Fibroblast of skin of scalp (primary cell): Measurements from ENCODE around the gene ARHGAP11B.
A peak's percentile ranks its signal among the peaks of the same experiment; 100 is the strongest.
"Not testable (repeated sequence)": the region's sequence is repeated elsewhere in the genome, so short reads cannot be mapped to it uniquely, and the experiment has no call there.

Experiments used
- DNase-seq: peaks from one replicate; pipeline ENCODE4 v3.0.0-alpha.2; 2013

Gene ARHGAP11B

DNA sequence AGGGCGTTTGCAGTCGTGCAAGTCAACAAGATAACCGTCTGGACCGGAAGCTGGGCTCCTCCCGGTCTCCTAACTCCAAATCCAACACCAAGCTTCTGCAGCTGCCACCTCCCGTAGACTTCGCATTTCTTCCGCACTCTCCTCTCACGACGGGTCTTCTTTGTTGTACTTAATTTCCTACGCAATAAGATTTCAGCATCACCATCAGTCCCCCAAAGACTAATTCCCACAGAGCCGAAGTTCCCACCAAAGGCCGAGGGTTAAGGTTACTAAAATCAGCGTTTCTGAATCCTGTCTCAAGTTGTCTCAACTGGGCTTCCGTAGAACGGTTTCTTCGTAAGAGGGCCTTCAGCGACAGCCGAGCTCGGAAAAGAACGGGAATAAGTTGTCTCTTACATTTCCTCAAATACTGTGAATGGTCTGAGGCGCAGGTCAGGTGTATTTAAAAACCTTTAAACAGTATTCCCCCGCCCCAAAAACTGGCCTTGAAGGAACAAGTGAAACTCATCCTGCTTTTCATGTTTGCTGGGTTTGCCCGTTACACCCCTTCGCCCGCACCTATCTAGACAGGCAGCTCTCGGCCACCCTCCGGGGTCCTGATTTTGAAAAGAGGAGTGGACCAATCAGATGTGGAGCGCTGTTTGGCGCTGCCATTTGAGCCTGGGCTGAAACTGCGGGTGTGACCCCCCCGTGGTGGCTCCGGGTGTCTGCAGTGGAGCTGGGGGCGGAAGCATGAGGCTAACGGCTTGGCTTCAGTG lies at the start of gene ARHGAP11B:
Gene ARHGAP11B, plus strand, starts transcription at position 693 of the 758 bp plus-strand sequence.
- peak; percentile 98 for DNase-seq

DNA sequence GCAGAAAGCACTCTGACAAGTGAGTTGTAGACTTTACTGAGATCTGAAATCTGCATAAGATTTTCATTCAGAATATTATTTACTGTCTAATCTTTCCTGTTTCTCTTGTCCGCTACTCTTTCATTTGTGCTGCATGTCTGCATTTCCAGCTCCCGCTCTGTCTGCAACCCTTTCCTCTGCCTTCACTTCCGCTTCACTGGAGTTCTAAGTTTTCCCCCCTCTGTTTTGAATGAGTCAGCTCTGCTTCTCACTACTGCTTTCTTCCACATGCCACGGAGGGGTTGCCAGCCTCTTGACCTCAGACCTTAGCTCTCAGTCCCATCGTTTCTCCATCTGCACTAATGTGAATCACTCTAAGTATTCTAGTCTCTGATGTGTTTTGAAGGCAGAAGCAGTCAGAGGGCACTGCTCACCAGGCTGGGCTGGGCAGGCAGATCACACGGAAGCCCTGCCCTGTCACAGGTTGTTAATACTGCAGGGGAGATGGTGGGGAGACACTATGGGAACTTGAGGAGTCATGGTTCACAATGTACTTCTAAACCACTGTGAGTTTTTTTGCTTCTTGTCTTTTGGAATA lies 46.4 kb upstream of the ARHGAP11B start:
- DNase-seq: not testable (repeated sequence)

DNA sequence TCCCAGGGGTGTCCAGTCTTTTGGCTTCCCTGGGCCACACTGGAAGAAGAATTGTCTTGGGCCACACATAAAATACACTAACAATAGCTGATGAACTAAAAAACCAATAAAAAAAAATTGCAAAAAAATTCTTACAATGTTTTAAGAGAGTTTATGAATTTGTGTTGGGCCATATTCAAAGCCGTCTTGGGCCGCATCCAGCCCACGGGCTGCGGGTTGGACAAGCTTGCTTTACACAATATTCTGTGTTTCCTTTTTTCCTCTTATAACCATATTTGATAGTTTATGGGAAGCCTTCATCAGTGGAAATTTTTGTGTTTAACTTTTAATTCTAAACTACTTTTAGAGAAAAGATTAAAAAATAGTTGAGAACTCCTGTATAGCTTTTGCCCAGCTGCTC lies 45.2 kb upstream of the ARHGAP11B start:
- not testable (repeated sequence) for DNase-seq

DNA sequence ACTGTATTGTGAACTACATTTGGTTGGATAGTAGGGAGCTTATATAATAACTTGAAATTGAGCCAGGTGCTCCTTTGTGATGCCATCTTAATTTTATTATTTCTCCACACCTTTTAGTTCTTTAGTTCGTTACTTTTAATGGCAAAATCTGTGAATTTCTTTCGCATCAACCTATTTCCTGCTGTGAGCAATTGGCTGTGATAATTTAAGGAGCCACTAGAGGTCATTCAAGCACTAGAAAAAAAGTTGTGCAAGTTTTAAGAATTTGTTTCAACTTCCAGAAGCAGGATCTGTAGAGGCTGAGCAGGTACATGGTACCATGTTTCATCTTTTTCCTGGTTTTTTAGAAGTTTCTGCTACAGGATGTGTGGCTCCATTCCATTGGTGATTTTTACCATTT lies 27.0 kb upstream of the ARHGAP11B start:
- not testable (repeated sequence) for DNase-seq

DNA sequence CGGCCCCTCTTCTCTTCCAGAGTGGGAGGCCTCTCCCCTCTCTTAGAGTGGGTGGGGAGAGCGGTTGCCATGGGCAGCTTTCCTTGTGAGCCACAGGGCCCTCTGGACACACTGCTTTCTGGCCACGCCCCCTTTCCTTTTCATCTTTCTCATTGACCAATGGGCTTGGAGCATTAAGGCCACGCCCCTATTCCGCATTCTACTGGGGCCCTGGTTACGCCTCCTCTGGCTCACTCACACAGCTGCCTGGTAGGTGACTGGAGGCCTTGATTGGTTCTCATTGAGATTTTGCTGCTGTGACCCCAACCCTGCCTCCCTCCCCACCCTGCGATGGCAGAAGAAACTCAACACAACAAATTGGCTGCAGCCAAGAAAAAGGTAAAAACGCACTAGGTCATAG lies 22.1 kb upstream of the ARHGAP11B start, which contains the start of gene GOLGA8H:
Gene GOLGA8H, plus strand, starts transcription at position 233 of the 400 bp plus-strand sequence. Its CDS starts 98 bp downstream, at position 331.
- DNase-seq: not testable (repeated sequence)

DNA sequence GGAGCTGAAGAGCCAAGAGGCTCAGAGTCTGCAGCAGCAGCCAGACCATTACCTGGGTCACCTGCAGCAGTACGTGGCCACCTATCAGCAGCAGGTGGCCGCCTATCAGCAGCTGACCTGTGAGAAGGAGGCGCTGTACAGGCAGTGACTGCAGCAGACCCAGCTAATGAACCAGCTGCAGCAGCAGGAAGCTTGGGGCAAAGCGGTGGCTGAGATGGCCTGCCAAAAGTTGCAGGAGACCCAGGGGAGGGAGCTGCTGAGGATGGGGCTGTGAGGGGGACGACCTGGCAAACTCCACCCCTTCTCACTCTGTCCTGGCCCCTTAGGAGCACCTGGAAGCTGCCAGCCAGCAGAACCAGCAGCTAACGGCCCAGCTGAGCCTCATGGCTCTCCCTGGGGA lies 13.7 kb upstream of the ARHGAP11B start:
- not testable (repeated sequence) for DNase-seq

- peak; percentile 43 for DNase-seq
Observed at GRCh38 chr15:30621342-30621741, 4.6 kb upstream of the ARHGAP11B start.

DNA sequence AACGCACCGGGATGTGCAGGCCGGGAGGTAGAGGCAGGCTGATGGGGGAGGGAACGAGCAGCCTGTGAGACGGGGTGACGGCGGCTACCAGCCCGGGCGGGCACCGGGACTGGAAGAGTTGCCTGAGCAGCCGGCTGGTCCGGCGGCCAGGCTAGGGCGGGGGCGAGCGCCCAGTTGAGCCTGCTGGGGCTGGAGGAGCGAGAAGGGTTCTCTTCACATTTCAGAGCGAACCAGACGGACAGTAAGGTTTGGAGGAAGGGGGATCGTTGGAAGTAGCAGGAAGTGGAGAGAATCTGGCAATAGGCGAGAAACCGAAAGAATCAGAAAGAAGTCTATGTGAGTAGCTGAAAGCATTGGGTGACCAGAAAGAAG lies 252 bp downstream of the ARHGAP11B start:
- DNase-seq: peak; percentile 6

- DNase-seq: not testable (repeated sequence)
Observed at GRCh38 chr15:30626632-30627031, 704 bp downstream of the ARHGAP11B start.

GRCh38 chr15:30650012-30650929 lies 24.3 kb downstream of the ARHGAP11B start:
- DNase-seq: no peak

DNA sequence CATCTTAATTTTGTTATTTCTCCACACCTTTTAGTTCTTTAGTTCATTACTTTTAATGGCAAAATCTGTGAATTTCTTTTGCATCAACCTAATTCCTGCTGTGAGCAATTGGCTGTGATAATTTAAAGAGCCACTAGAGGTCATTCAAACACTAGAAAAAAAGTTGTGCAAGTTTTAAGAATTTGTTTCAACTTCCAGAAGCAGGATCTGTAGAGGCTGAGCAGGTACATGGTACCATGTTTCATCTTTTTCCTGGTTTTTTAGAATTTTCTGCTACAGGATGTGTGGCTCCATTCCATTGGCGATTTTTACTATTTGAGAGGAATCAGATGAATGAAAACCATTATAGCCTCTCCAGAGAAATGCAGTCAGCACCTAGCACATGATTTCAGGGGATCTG lies 35.2 kb downstream of the ARHGAP11B start:
- peak; percentile 33 for DNase-seq

DNA sequence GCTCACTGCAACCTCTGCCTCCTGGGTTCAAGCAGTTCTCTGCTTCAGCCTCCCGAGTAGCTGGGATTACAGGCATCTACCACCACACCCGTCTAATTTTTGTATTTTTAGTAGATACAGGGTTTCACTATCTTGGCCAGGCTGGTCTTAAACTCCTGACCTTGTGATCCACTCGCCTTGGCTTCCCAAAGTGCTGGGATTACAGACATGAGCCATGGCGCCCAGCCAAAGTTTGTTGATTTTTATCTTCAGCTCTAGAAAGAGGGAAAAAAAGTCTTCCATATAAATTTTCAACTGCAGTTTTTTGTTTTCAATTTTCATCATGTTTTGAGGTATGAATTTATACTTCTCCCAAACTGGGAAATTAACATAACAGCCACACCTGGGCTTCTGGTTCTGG lies 43.7 kb downstream of the ARHGAP11B start:
- DNase-seq: peak; percentile 6

- peak; percentile 30 for DNase-seq
Observed at GRCh38 chr15:30670056-30670455, 44.1 kb downstream of the ARHGAP11B start.

DNA sequence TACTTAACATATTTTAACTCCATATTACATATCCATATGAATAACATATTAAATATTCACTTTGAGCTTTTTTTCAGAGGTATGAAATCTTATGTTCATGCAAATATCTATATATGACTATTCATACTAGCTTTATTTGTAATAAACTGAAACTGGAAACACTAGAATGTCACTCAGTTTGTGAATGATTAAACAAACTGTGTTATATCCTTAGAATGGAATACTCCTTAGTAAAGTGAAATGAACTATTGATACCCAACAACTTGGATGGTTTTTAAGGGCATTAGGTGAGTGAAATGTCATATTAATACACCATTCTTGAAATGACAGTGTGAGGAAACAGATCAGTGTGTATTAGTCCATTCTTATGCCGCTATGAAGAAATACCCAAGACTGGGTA lies 45.4 kb downstream of the ARHGAP11B start:
- DNase-seq: no peak

DNA sequence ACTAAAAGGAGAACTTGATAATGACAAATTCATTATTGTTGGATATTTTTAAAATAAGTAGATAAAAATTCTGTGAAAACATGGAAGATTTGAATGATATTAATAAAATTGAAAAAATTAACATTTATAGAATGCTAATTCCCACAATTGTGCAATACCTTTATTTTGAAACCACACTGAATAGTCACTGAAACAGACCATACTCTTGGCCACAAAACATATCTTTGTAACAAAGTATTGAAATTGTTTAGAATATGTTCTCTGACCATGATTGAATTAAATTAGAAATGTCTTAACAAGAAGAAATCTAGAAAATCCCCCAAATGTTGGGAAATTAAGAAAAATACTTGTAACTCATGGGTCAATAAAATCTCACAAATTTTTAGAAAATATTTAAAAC lies 49.2 kb downstream of the ARHGAP11B start:
- no peak for DNase-seq

DNA sequence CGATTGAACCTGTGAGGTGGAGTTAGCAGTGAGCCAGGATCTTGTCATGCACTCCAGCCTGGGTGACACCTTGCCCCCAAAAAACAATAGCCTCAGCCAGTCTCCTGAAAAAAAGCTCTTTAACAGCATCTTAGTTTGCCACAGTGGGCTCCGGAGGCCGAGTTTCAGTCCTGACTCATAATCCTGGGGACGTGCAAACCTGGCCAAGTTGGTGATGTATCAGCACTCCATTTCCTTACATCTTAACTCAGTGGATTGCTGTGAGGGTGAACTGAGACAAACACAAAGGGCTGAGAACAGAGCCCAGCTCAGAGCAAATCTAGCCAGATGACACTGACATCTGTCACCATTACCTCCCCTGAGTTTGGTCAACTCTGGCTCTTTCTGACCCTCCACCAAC lies 50.0 kb downstream of the ARHGAP11B start:
- DNase-seq: not testable (repeated sequence)

- DNase-seq: not testable (repeated sequence)
Observed at GRCh38 chr15:30680997-30681396, 55.1 kb downstream of the ARHGAP11B start.

- DNase-seq: not testable (repeated sequence)
Observed at GRCh38 chr15:30685709-30686285, 59.9 kb downstream of the ARHGAP11B start.

DNA sequence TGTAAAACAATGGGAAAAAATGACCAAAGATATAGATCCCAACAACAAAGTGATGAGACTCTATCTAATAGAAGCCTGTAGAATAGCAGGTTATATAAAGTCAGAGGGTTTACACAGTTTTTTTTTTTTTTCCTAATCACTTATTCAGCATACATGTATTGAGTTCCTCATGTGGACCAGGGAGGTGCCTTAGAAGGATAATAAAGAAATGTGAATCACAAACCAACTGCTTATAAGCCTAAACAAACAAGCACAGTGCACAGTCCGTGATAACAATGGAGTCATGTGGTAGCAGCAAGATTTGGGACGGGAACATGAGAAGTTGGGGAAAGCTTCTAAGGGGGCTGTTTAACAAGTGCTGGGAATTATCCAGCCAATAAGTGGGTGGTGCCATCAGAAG lies 60.7 kb downstream of the ARHGAP11B start:
- not testable (repeated sequence) for DNase-seq
